Prostate gland (tissue), 2 donors: ENCODE measurements around the gene C4A. TPM values are rescaled to one million over a fixed set of nuclear protein-coding genes. Genes with fewer than 3 reads are reported as not detected.

ENCODE experiments used
- DNase-seq: peaks from one replicate; pipeline ENCODE4 v3.0.0-alpha.2; 2019; ENCODE audit warnings: low spot score
- H3K27ac ChIP-seq, 2 donors: fragments of 200-600 bp; sonication (generic); 2 replicates each; pipeline ENCODE4 v1.5.1; 2017 to 2019
- H3K27me3 ChIP-seq: fragments of 200-600 bp; sonication (generic); replicated peaks from 2 replicates; pipeline ENCODE4 v1.5.1; 2019; ENCODE audit not compliant: insufficient read depth
- H3K36me3 ChIP-seq, 2 donors: fragments of 200-600 bp; sonication (generic); 1 replicate in 1 of 2; 2 replicates in 1 of 2; pipeline versions ENCODE4 v1.5.1 to v1.8.1; 2017 to 2019
- H3K4me1 ChIP-seq: fragments of 200-600 bp; sonication (generic); replicated peaks from 2 replicates; pipeline ENCODE4 v1.5.1; 2019
- H3K4me3 ChIP-seq, 2 donors: fragments of 200-600 bp; sonication (generic); 2 replicates each; pipeline ENCODE4 v1.5.1; 2017 to 2019
- H3K9me3 ChIP-seq: fragments of 200-600 bp; sonication (generic); 2 replicates; pipeline ENCODE4 v1.5.1; 2017
- CTCF ChIP-seq, 4 experiments: fragments of 200-600 bp in 2 of 4; fragments of 450-650 bp in 2 of 4; sonication (generic) in 2 of 4; IDR thresholded peaks; 1 replicate in 3 of 4; 2 replicates in 1 of 4; pipeline ENCODE4 v1.5.1; 2016 to 2019; ENCODE audit warnings: antibody characterized with exemption in 4 of 4, mild to moderate bottlenecking in 2 of 4, moderate library complexity in 2 of 4
- POLR2A ChIP-seq: fragments of 450-650 bp; IDR thresholded peaks from one replicate; pipeline ENCODE4 v1.6.1; 2016; ENCODE audit warnings: antibody characterized with exemption, mild to moderate bottlenecking
- POLR2AphosphoS5 ChIP-seq: sonication (generic); formaldehyde crosslinking; IDR thresholded peaks from one replicate; pipeline ENCODE4 v1.6.1; 2017; ENCODE audit warnings: antibody characterized with exemption
- WGBS: methylation state at CpG from one replicate; pipeline ENCODE4 v1.1.5; 2018; 5-methylcytosine and 5-hydroxymethylcytosine counted together
- intact Hi-C: fragments of 100-400 bp; cut with DNase I; formaldehyde crosslinking; loops from one replicate; pipeline ENCODE4 v1.14.2; 2022
- total RNA-seq, 2 donors: library from RNA; depleted of rRNA; stranded (reverse); fragments of >200 nt; gene quantifications; one replicate each; pipeline ENCODE4 v1.1.0, GENCODE V29; 2016

The C4A gene
- total RNA-seq, 2 donors from 2014 or later: 32.8 to 196 TPM

DNA sequence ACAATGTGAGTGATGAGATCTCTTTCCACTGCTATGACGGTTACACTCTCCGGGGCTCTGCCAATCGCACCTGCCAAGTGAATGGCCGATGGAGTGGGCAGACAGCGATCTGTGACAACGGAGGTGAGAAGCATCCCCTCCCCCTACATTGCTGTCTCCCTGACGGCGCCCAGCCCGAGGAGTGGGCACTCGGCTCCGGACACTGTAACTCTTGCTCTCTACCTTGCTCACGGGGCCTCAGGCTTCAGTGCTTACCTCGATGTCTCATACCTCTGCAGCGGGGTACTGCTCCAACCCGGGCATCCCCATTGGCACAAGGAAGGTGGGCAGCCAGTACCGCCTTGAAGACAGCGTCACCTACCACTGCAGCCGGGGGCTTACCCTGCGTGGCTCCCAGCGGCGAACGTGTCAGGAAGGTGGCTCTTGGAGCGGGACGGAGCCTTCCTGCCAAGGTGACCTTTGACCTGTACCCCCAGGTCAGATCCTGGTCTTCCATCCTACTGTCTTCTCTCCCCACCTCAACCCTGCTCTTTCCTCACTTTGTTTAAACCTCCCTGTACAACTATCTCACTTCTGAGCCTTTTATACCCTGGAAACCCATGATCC, 34.7 kb upstream of the C4A start:
- H3K27ac ChIP-seq: no peak overlapping the region
- intact Hi-C loops: loop anchor here (5.0 kb wide), 1 partner anchor 265 kb away; the partner anchor contains the start of gene LY6G5C
- H3K36me3 ChIP-seq: no peaks in the 10 kb centered on the region
- no peaks in the 10 kb centered on the region for H3K9me3 ChIP-seq
- H3K4me1 ChIP-seq: peaks cover 13% of the 10 kb centered on the region
- no peak for DNase-seq
- no peak overlapping the region for H3K4me3 ChIP-seq
- H3K27me3 ChIP-seq: no peaks in the 10 kb centered on the region
- TF ChIP-seq CTCF (IDR thresholded peaks at IDR 0.05): no peak
- no peak for TF ChIP-seq POLR2A
- TF ChIP-seq POLR2AphosphoS5: no peak
- WGBS: 83% methylated on average over 24 of the region's 24 CpGs

- TF ChIP-seq POLR2AphosphoS5 (no peak), POLR2A (no peak), CTCF (IDR thresholded peaks at IDR 0.05) (no peak)
- Histone ChIP-seq H3K27ac (no peak overlapping the region), H3K4me1 (peaks cover 13% of the 10 kb centered on the region), H3K9me3 (no peaks in the 10 kb centered on the region), H3K27me3 (no peaks in the 10 kb centered on the region), H3K36me3 (peaks cover 0 to 1% of the 10 kb centered on the region in 2 donors), H3K4me3 (no peak overlapping the region)
- DNase-seq: no peak
- WGBS: 87% methylated on average over 4 of the region's 4 CpGs
- intact Hi-C loops: loop anchor here (5.0 kb wide), 1 partner anchor 266 kb away; the partner anchor contains the start of gene LY6G5C
These were observed 34.0 kb upstream of the C4A start for GRCh38 chr6:31947864-31948263.

GRCh38 chr6:31948306-31948705, 33.6 kb upstream of the C4A start:
- Histone ChIP-seq H3K27ac (no peak overlapping the region), H3K4me3 (no peak overlapping the region), H3K36me3 (peaks cover 0 to 5% of the 10 kb centered on the region in 2 donors), H3K9me3 (no peaks in the 10 kb centered on the region), H3K27me3 (no peaks in the 10 kb centered on the region), H3K4me1 (peaks cover 13% of the 10 kb centered on the region)
- TF ChIP-seq POLR2A (no peak), POLR2AphosphoS5 (no peak), CTCF (IDR thresholded peaks at IDR 0.05) (no peak)
- 75% methylated on average over 5 of the region's 5 CpGs for WGBS
- DNase-seq: no peak
- intact Hi-C loops: loop anchor here (5.0 kb wide), 1 partner anchor 266 kb away; the partner anchor contains the start of gene LY6G5C

DNA sequence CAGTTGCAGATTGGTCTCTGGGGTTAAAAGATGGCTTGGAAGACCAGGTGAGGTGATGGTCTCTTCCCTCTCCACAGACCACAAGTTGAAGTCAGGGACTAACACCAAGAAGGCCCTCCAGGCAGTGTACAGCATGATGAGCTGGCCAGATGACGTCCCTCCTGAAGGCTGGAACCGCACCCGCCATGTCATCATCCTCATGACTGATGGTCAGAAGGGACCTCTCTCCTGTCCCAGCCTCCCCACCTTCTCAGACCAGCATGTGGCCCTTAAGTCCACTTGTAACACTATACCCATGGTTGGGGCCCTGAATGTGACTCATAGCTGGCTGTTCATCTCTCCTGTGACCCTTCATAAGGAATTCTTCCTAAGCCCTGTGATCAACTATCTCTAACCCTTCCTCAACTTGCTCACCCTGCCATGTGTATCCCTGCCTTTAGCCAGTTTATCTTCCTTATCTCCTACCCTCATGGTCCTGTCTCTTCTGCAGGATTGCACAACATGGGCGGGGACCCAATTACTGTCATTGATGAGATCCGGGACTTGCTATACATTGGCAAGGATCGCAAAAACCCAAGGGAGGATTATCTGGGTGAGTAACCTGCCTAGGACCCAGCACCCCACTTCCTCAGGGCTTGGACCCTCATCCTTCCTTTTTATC, 33.0 kb upstream of the C4A start:
- peaks cover 3 to 10% of the 10 kb centered on the region in 2 donors for H3K36me3 ChIP-seq
- no peak overlapping the region for H3K27ac ChIP-seq
- TF ChIP-seq POLR2AphosphoS5 (no peak), POLR2A (no peak)
- no peak for DNase-seq
- 82% methylated on average over 6 of the region's 6 CpGs for WGBS
- no peak overlapping the region for H3K4me3 ChIP-seq
- peaks cover 13% of the 10 kb centered on the region for H3K4me1 ChIP-seq
- intact Hi-C loops: loop anchor here (5.0 kb wide), 1 partner anchor 267 kb away; the partner anchor contains the start of gene LY6G5C
- no peaks in the 10 kb centered on the region for H3K27me3 ChIP-seq
- no peaks in the 10 kb centered on the region for H3K9me3 ChIP-seq

DNA sequence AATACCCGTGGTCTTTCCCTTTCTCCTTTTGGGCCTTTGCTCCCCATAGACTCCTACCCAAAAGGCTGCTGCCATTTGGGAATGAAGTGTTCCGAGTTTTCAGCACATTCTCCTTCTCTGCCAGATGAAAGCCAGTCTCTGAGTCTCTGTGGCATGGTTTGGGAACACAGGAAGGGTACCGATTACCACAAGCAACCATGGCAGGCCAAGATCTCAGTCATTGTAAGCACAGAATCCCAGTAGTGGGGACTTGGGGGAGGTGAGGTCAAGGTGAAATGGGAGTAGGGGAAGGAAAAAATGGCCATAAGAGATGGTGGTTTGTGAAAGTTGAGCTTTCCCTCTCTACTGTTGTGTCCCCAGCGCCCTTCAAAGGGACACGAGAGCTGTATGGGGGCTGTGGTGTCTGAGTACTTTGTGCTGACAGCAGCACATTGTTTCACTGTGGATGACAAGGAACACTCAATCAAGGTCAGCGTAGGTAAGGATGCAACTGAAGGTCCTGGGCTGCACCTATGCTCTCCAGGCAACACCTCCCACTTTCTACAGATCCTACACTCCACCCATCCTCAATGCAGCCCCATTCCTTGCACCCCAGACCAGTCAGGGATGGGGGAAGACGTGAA, 31.8 kb upstream of the C4A start:
- WGBS: 87% methylated on average over 7 of the region's 7 CpGs
- peaks cover 6 to 14% of the 10 kb centered on the region in 2 donors for H3K36me3 ChIP-seq
- H3K4me3 ChIP-seq: no peak overlapping the region
- DNase-seq: no peak
- H3K9me3 ChIP-seq: no peaks in the 10 kb centered on the region
- no peaks in the 10 kb centered on the region for H3K27me3 ChIP-seq
- intact Hi-C loops: loop anchor here (2.0 to 5.0 kb wide), 2 partner anchors 47 to 268 kb away; partner anchors contain the start of genes LY6G5C and ZBTB12
- peaks cover 11% of the 10 kb centered on the region for H3K4me1 ChIP-seq
- no peak overlapping the region for H3K27ac ChIP-seq
- no peak for TF ChIP-seq POLR2AphosphoS5
- TF ChIP-seq CTCF (IDR thresholded peaks at IDR 0.05): no peak
- no peak for TF ChIP-seq POLR2A
